Activated CD4-positive, alpha-beta memory T cell treated with anti-CD3 and anti-CD28 coated beads, Interleukin-2, amount 10 ng/mL, durations not matched to agents 7 days and 5 days (primary cell): ENCODE measurements around the gene HARS1. TPM values are rescaled to one million over a fixed set of nuclear protein-coding genes. Genes with fewer than 3 reads are reported as not detected.
A peak's percentile ranks its signal among the peaks of the same experiment; 100 is the strongest.
"Not testable (repeated sequence)": the region's sequence is repeated elsewhere in the genome, so short reads cannot be mapped to it uniquely, and the experiment has no call there.

Source experiments
- CTCF ChIA-PET: fragments of 350-600 bp; sonication (Branson Sonifier 250); formaldehyde crosslinking; loops from one replicate; lab custom pipeline; 2021; ENCODE audit warnings: antibody characterized with exemption, inconsistent platforms; lab: Charles Lee
- POLR2A ChIA-PET: fragments of 350-600 bp; sonication (Branson Sonifier 250); formaldehyde crosslinking; loops from one replicate; lab custom pipeline; 2021; ENCODE audit warnings: antibody characterized with exemption; lab: Charles Lee
- DNase-seq: peaks from one replicate; pipeline ENCODE4 v3.0.0-alpha.2; 2020
- H3K27ac Mint-ChIP-seq: one replicate; pipeline ENCODE4 v1.8.0; 2021; ENCODE audit warnings: mild to moderate bottlenecking, mixed read lengths
- H3K27me3 Mint-ChIP-seq: one replicate; pipeline ENCODE4 v1.8.0; 2021; ENCODE audit warnings: mixed read lengths
- H3K36me3 Mint-ChIP-seq: one replicate; pipeline ENCODE4 v1.8.0; 2021; ENCODE audit warnings: low read depth, mixed read lengths
- H3K4me1 Mint-ChIP-seq: one replicate; pipeline ENCODE4 v1.8.0; 2021; ENCODE audit warnings: mixed read lengths
- H3K4me3 Mint-ChIP-seq: one replicate; pipeline ENCODE4 v1.8.0; 2021; ENCODE audit warnings: mild to moderate bottlenecking, mixed read lengths
- H3K9me3 Mint-ChIP-seq: one replicate; pipeline ENCODE4 v1.8.0; 2021; ENCODE audit warnings: mixed read lengths
- total RNA-seq, 2 experiments: library from RNA; stranded (reverse); gene quantifications; one replicate each; pipeline ENCODE4 v1.2.3, GENCODE V29; 2021

Gene HARS1
- total RNA-seq, 2 experiments from 2014 or later: 66.0 to 70.2 TPM

DNA sequence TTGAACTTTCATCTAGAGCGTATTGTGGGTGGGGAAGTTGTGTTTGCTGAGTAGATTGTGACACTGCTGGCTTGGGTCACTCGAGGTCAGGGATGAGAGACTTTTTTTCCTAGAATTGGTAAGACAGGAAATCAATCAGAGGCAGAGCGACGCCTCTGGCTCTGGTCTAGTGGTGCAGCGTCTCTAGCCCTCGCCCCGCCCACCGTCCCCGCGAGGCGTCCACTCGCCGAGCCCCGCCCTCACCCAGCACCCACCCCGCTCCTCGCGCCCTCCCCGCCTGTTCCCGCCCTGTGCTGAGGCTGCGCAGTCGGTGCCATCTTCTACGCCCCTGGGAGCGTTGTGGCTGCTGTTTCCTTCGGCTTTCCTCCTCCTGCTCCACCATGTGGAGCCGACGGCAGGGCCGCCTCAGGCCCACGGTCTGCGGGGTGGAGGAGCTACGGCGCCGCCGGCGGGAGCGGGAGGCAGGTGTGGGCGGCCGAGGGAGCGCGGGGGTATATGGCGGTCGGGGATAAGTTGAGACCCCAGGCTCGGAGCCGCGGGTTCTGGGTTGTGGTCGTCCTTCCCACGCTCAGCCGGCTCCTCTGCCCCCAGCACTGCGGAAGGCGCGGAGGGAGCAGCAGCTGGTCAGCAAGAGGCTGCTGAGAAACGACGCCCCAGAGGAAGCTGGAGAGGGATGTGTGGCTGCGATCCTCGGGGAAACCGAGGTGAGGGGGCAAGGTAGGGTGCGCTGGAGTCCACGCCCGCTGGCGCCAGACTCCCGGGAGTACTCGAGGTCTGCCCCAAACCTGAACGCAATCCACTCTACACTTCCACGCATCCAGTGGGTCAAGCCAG, 51.8 kb downstream of the HARS1 start, which contains the start of gene TMCO6:
Gene TMCO6, plus strand, starts transcription at position 304 of the 834 bp plus-strand sequence. Its CDS starts 77 bp downstream, at position 381.
- H3K4me3 Mint-ChIP-seq: peak within 1 kb of the TSS; percentile 97
- no peaks in the 10 kb centered on the region for H3K9me3 Mint-ChIP-seq
- peaks cover 29% of the 10 kb centered on the region for H3K36me3 Mint-ChIP-seq
- ChIA-PET CTCF (interaction anchor here (0.7 to 2.9 kb wide), 15 partner anchors 8 to 287 kb away, joined by 3 to 20 read pairs (median 3); partner anchors contain the start of genes EIF4EBP3, IK, NDUFA2 and SRA1), POLR2A (interaction anchor here (0.6 to 2.8 kb wide), 15 partner anchors 8 to 238 kb away, joined by 3 to 23 read pairs (median 5); partner anchors contain the start of genes ANKHD1, APBB3, EIF4EBP3 and HARS1)
- H3K27me3 Mint-ChIP-seq: no peaks in the 10 kb centered on the region
- DNase-seq: peak; percentile 97
- peaks cover 48% of the 10 kb centered on the region for H3K4me1 Mint-ChIP-seq
- H3K27ac Mint-ChIP-seq: peak within 1 kb of the TSS; percentile 89

- not testable (repeated sequence) for H3K27me3 Mint-ChIP-seq, H3K9me3 Mint-ChIP-seq
- ChIA-PET POLR2A (interaction anchor here (0.6 to 2.8 kb wide), 14 partner anchors 9 to 238 kb away, joined by 3 to 23 read pairs (median 6); partner anchors contain the start of genes ANKHD1, APBB3, EIF4EBP3 and IK), CTCF (interaction anchor here (0.7 to 2.9 kb wide), 12 partner anchors 8 to 287 kb away, joined by 3 to 20 read pairs (median 4); partner anchors contain the start of genes EIF4EBP3, IK, NDUFA2 and SRA1)
- H3K36me3 Mint-ChIP-seq: peaks cover 23% of the 10 kb centered on the region
- peak overlapping the region; percentile 97 for H3K4me3 Mint-ChIP-seq
- DNase-seq: peak; percentile 21
- H3K4me1 Mint-ChIP-seq: peaks cover 48% of the 10 kb centered on the region
- H3K27ac Mint-ChIP-seq: peak overlapping the region; percentile 89
Measured at GRCh38 chr5:140638898-140639147, 52.3 kb downstream of the HARS1 start.

DNA sequence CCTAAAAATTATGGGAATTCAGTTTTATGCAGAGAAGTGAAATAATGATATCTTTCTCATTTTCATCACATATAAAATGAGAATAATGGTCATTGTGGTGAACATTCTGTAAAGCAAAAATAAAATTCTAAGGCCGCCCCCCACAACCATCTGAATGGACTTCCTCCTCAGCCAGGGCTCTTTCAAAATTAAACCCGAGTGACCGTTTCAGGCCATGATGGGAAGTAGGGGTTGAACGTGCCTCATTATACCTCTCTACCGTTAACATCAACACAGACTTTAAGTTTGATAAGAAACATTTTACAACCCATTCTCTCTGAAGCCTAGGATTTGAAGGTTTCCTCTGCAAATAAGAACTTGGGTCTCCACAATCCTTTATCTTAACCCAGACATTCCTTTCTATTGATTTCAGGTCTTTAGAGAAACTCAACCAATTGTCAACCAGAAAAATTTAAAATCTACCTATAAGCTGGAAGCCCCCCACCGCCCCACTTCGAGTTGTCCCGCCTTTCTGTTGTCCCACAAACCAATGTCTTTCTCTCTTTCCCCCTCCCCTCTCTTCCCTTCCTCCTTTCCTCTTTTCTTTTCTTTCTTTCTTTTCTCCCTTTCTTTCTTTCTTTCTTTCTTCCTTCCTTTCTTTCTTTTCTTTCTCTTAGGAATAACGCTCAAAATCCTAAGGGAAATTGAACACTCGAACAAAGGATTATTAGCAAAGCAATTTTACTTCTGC, 53.6 kb downstream of the HARS1 start:
- DNase-seq: no peak
- H3K4me3 Mint-ChIP-seq: no peak overlapping the region
- H3K36me3 Mint-ChIP-seq: peaks cover 19% of the 10 kb centered on the region
- H3K27ac Mint-ChIP-seq: no peak overlapping the region
- CTCF ChIA-PET: interaction anchor here (0.6 to 2.9 kb wide), 2 partner anchors 90 to 237 kb away, joined by 3 to 18 read pairs; partner anchors contain the start of gene EIF4EBP3
- no peaks in the 10 kb centered on the region for H3K9me3 Mint-ChIP-seq
- POLR2A ChIA-PET: interaction anchor here (1.7 to 2.8 kb wide), 3 partner anchors 10 to 68 kb away, joined by 5 to 23 read pairs (median 6); partner anchors contain the start of genes IK and NDUFA2
- peaks cover 7% of the 10 kb centered on the region for H3K27me3 Mint-ChIP-seq
- H3K4me1 Mint-ChIP-seq: peaks cover 57% of the 10 kb centered on the region

DNA sequence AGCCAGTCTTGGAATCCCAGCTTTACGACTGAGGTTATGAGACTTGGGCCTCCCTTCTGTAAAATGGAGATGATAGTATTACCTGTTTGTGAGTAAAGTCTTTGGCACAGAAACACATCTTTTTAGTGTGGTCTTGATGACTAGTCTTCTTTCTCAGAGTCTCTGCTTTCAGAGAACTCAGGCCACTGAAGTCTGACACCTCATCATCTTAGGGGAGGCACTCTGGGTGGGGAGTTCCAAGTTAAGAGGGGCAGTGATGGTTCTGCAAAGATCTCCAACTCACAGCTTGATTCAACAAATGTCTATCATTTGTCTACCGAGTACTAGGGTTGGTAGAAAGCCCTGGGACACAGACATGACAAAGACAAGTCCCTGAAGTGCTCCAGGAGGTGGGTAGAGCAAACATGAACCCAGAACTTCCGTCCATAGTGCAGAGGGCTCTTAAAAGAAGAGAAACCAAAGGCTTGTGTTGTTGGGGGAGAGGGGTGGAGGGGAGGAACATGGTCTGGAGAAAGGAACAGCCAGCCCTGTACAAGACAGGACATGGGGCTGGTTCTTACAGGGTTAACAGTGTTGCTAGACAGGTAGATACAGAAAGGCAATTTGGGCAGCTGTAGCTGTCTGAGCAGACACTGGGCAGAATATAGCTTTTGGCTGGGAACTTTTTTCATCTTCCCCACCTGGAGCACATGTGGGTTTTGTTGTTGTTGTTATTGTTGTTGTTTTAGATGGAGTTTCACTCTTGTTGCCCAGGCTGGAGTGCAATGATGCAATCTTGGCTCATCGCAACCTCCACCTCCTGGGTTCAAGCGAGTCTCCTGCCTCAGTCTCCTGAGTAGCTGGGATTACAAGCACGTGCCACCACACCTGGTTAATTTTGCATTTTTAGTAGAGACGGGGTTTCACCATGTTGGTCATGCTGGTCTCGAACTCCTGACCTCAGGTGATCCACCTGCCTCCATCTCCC, 55.6 kb downstream of the HARS1 start:
- Mint-ChIP-seq H3K4me3 (no peak overlapping the region), H3K4me1 (peaks cover 56% of the 10 kb centered on the region)
- CTCF ChIA-PET: interaction anchor here (0.7 to 4.7 kb wide), 25 partner anchors 9 to 395 kb away, joined by 3 to 40 read pairs (median 4); partner anchors contain the start of genes APBB3, EIF4EBP3, IK and NDUFA2

DNA sequence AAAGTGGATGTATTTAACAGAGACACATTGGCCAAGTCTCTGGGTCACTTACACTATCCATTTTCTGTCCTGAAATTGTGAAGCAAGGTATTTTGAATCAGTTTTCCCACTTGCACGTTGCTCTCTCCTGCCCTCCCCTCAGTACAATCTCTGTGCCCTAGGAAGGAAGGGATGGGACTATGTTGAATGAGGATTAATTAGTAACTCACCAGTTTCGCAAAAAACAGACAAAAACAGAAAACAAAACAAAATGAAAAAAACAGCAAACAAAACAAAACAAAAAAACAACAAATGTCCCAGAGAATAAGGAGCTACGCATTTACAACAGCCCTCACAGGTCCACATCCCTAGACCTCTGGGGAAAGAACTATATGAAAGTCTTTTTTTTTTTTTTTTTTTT, 57.1 kb downstream of the HARS1 start:
- ChIA-PET POLR2A (interaction anchor here (0.9 to 2.2 kb wide), 3 partner anchors 13 to 231 kb away, joined by 3 to 7 read pairs (median 5); partner anchors contain the start of genes IK and NDUFA2), CTCF (interaction anchor here (0.8 to 4.7 kb wide), 16 partner anchors 12 to 394 kb away, joined by 3 to 40 read pairs (median 4); partner anchors contain the start of genes ANKHD1, EIF4EBP3, IK and NDUFA2)
- Mint-ChIP-seq H3K4me1 (peaks cover 46% of the 10 kb centered on the region), H3K27ac (no peak overlapping the region), H3K36me3 (no peaks in the 10 kb centered on the region), H3K4me3 (no peak overlapping the region), H3K27me3 (peaks cover 25% of the 10 kb centered on the region), H3K9me3 (no peaks in the 10 kb centered on the region)
- no peak for DNase-seq

More for the DNA sequence above, 55.6 kb downstream of the HARS1 start:
- POLR2A ChIA-PET: interaction anchor here (1.0 to 2.3 kb wide), 7 partner anchors 12 to 234 kb away, joined by 3 to 12 read pairs (median 5); partner anchors contain the start of genes ANKHD1, EIF4EBP3, IK and NDUFA2
- H3K27ac Mint-ChIP-seq: peak overlapping the region; percentile 10
- peaks cover 25% of the 10 kb centered on the region for H3K27me3 Mint-ChIP-seq
- no peak for DNase-seq
- no peaks in the 10 kb centered on the region for H3K9me3 Mint-ChIP-seq
- H3K36me3 Mint-ChIP-seq: peaks cover 5% of the 10 kb centered on the region

GRCh38 chr5:140633501-140633900, 57.7 kb downstream of the HARS1 start:
- Mint-ChIP-seq H3K36me3 (no peaks in the 10 kb centered on the region), H3K4me1 (peaks cover 40% of the 10 kb centered on the region), H3K9me3 (no peaks in the 10 kb centered on the region), H3K27ac (no peak overlapping the region), H3K27me3 (peaks cover 25% of the 10 kb centered on the region), H3K4me3 (peak overlapping the region; percentile 77)
- DNase-seq: no peak
- POLR2A ChIA-PET: interaction anchor here (1.2 to 1.6 kb wide), 3 partner anchors 30 to 232 kb away, joined by 4 read pairs; partner anchors contain the start of gene ANKHD1
- CTCF ChIA-PET: interaction anchor here (0.6 to 4.7 kb wide), 8 partner anchors 12 to 868 kb away, joined by 3 to 40 read pairs (median 4); partner anchors contain the start of genes EIF4EBP3, IK and NDUFA2

DNA sequence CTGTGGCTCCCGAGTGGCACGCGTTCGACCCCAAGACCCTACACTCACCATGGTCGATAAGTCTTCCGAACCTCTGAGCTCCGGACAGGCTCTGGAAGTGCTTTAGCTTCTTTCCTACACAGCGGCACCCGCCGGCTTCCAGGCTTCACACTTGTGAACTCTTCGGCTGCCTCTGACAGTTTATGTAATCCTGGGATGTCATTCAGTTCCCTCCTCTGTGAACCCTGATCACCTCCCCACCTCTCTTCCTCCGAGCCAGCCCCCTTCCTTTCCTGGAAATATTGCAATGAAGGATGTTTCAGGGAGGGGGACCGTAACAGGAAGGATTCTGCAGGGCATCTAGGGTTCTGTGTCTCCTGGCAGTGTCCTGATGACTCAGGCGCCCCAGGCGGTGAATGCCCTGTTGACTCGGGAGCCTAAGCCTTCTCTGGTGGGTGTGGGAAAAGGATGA, 58.1 kb downstream of the HARS1 start, which contains the start of gene CD14:
Gene CD14, minus strand, starts transcription at position 155 of the 451 bp plus-strand sequence. Its CDS starts 104 bp downstream, at position 51.
- Mint-ChIP-seq H3K9me3 (no peaks in the 10 kb centered on the region), H3K4me1 (peaks cover 37% of the 10 kb centered on the region), H3K4me3 (peak within 1 kb of the TSS; percentile 77), H3K36me3 (no peaks in the 10 kb centered on the region), H3K27me3 (peaks cover 27% of the 10 kb centered on the region), H3K27ac (no peak within 1 kb of the TSS)
- ChIA-PET POLR2A (interaction anchor here (0.6 to 1.8 kb wide), 5 partner anchors 14 to 518 kb away, joined by 3 to 12 read pairs (median 4); partner anchors contain the start of genes ANKHD1, IK and NDUFA2), CTCF (interaction anchor here (0.6 to 4.7 kb wide), 11 partner anchors 13 to 868 kb away, joined by 3 to 40 read pairs (median 4); partner anchors contain the start of genes EIF4EBP3, IK and NDUFA2)
- no peak for DNase-seq

DNA sequence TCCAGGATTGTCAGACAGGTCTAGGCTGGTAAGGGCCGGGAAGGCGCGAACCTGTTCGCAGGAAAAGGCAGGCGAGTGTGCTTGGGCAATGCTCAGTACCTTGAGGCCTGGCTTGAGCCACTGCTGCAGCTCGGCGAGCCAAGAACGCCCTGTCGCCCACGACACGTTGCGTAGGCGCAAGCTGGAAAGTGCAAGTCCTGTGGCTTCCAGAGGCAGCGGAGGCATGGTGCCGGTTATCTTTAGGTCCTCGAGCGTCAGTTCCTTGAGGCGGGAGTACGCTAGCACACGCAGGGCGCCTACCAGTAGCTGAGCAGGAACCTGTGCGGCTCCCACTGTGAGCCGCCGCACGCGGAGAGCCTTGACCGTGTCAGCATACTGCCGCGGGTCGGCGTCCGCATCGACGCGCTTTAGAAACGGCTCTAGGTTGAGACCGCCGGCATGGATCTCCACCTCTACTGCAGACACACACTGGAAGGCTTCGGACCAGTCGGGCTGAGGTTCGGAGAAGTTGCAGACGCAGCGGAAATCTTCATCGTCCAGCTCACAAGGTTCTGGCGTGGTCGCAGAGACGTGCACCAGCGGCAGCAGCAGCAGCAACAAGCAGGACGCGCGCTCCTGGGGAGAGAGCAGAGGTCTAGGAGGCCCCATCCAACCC, 58.7 kb downstream of the HARS1 start:
- Mint-ChIP-seq H3K4me1 (peaks cover 36% of the 10 kb centered on the region), H3K36me3 (no peaks in the 10 kb centered on the region), H3K9me3 (no peaks in the 10 kb centered on the region), H3K27me3 (peaks cover 28% of the 10 kb centered on the region), H3K4me3 (peak overlapping the region; percentile 77), H3K27ac (no peak overlapping the region)
- peak; percentile 52 for DNase-seq
- ChIA-PET POLR2A (interaction anchor here (0.6 to 1.8 kb wide), 5 partner anchors 15 to 517 kb away, joined by 3 to 12 read pairs (median 4); partner anchors contain the start of genes ANKHD1, IK and NDUFA2), CTCF (interaction anchor here (0.6 to 4.7 kb wide), 10 partner anchors 13 to 867 kb away, joined by 3 to 40 read pairs (median 4); partner anchors contain the start of genes EIF4EBP3, IK and NDUFA2)

- H3K4me1 Mint-ChIP-seq: peaks cover 35% of the 10 kb centered on the region
- H3K4me3 Mint-ChIP-seq: peak overlapping the region; percentile 77
- CTCF ChIA-PET: interaction anchor here (1.0 to 4.7 kb wide), 3 partner anchors 14 to 388 kb away, joined by 3 to 40 read pairs (median 7); partner anchors contain the start of genes IK and NDUFA2
- peaks cover 2% of the 10 kb centered on the region for H3K36me3 Mint-ChIP-seq
- DNase-seq: no peak
- H3K27ac Mint-ChIP-seq: no peak overlapping the region
- POLR2A ChIA-PET: interaction anchor here (1.1 to 1.8 kb wide), 4 partner anchors 15 to 230 kb away, joined by 3 to 12 read pairs (median 4); partner anchors contain the start of genes ANKHD1, IK and NDUFA2
- no peaks in the 10 kb centered on the region for H3K9me3 Mint-ChIP-seq
- H3K27me3 Mint-ChIP-seq: peaks cover 31% of the 10 kb centered on the region
Measured at GRCh38 chr5:140631831-140632365, 59.3 kb downstream of the HARS1 start.

DNA sequence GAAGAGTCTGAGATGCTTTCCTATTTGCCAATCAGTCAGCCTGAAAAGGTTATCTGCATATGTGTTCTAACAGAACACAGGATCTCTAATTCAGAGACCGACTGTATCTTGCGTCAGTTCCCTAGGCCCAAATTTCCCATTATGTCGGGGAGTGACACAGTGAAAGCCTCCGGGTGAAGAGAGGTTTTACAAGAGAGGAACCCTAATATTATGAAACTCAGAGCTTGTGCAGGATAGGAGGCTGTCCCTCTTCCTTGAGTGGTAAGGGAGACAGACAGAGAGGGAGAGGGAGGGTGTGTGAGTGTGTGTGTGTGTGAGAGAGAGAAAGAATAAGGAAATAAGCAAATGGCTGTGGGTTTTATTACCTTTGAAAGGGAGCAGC, 60.1 kb downstream of the HARS1 start:
- no peaks in the 10 kb centered on the region for H3K9me3 Mint-ChIP-seq
- H3K36me3 Mint-ChIP-seq: peaks cover 2% of the 10 kb centered on the region
- peak overlapping the region; percentile 28 for H3K4me3 Mint-ChIP-seq
- H3K4me1 Mint-ChIP-seq: peaks cover 34% of the 10 kb centered on the region
- no peak for DNase-seq
- CTCF ChIA-PET: interaction anchor here (0.9 to 1.4 kb wide), 2 partner anchors 8 to 83 kb away, joined by 3 to 4 read pairs; partner anchors contain the start of genes EIF4EBP3 and TMCO6
- peaks cover 34% of the 10 kb centered on the region for H3K27me3 Mint-ChIP-seq
- POLR2A ChIA-PET: interaction anchor here (1.1 to 1.3 kb wide), 3 partner anchors 54 to 230 kb away, joined by 3 to 7 read pairs (median 3); partner anchors contain the start of gene ANKHD1
- no peak overlapping the region for H3K27ac Mint-ChIP-seq
